Activated CD8-positive, alpha-beta memory T cell treated with anti-CD3 and anti-CD28 coated beads for 24 hours (primary cell): ENCODE results near the gene SAMD10.
A peak's percentile ranks its signal among the peaks of the same experiment; 100 is the strongest.

Source experiments
- DNase-seq: peaks from one replicate; pipeline ENCODE4 v3.0.0-alpha.2; 2020

The SAMD10 gene

DNA sequence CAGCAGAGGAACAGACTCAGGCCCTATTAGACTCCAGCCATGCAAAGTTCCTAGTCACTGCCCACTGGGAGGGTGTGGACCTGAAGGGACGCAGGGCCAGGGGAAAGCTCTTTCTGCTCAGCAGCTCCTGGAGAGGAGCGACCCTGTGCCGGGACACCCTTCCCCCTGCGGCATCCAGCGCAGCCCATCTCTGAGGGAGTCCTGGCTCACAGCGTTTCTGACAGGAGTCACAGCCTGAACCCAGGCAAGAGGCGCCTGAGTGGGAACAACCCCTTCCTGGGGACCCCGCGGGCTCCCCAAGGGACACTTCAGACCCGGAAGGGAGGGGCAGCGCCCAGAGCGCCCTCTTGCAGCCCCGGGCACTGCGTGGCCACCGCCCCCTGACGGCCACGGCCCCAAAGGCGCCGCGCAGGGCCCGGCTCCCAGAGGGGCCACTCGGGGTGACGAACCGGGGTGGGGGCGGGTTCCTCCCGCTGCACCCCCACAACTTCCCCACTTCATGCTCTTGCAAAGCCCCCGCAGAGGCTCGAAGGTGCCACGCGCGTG lies 24.1 kb downstream of the SAMD10 start:
- peak; percentile 84 for DNase-seq

DNA sequence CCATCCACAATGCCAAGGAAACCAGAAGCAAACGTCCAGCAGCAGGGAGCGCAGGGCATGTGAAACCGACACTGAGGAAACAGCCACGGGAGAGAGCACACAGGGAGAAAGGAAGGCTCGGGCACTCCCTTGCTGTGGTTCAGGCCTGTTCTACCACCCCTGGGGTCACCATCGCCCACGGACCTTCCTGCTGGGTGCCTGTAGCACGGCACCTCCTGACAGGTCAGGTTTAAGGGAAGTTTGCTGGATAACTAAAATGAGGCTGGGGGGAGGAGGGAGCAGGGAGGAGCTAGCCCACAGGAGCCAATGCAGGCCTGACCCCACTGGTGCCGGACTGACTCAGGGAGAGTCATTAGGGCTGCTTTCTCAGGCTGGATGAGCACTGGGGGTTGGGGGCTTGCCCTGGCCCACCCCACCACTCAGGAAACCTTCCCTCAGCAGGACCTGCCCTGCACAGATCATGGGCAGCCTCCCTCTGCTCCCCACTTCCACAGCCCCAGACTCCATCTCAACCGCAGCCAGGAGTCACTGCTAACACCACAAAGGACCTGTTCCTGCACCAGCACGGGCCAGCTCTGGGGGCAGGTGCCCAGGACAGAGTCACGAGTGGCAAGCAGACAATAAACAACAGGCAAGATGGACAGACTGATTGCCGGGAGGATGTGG lies 25.5 kb downstream of the SAMD10 start:
- no peak for DNase-seq

DNA sequence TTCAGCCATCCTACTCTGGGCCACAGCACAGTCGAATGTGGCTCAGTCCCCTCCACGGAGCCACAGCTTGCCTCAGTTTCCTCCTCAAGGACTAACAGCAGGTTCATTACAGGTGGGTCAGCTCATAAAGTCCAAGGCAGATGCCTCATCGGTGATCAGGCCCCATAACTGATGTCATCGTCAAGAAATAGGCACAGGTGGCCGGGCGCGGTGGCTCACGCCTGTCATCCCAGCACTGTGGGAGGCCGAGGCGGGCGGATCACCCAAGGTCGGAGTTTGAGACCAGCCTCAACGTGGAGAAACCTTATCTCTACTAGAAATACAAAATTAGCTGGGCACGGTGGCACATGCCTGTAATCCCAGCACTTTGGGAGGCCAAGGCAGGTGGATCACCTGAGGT lies 26.7 kb downstream of the SAMD10 start:
- no peak for DNase-seq

DNA sequence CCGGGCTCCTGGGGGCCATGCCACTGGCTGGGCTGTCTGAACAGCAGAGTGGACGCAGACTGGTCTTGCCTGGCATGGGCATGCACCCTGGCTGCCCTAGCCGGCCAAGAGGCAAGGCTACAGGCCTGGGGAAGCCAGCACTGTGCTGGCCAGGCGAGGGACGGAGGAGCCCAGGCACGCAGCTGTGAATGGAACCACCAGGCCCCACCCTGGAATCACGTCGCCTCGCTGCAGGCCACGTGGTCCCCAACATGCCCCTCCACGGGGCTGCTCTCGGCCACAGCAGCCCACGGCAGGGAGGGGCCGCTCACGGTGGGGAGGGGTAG lies 27.3 kb downstream of the SAMD10 start:
- no peak for DNase-seq

DNA sequence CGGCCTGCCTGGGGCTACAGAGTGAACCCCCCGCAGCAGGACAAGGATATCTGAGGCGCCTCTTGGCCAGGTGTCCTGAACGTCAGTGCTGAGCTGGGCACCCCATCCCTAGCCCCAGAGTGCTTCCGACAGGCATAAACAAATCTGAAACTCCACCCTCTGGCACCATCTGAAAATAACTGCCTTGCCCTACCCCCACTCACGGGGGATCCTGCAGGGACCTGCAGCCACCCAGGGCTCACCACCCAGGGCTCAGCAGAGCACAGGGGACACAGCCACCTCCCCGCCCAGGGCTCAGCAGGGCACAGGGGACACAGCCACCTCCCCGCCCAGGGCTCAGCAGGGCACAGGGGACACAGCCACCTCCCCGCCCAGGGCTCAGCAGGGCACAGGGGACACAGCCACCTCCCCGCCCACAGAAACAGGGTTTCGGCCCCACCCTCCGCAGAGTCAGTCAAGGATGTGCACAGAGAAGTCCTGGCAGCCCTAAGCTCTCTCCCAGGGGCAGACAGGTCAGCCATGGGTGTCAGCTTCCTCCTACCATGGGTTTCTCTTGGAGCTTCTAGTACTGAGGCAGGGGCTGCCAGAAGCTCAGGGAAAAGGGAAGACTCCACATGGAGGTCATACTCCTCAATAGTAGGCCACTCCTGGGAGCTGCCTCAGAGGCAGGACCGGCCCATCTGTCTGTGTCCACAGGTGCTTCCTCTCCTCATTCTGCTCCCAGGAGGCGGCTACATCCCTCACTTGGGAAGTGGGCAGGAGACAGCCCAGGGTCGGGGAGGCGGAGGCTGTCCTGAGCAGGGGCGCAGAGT lies 27.8 kb downstream of the SAMD10 start:
- no peak for DNase-seq

DNA sequence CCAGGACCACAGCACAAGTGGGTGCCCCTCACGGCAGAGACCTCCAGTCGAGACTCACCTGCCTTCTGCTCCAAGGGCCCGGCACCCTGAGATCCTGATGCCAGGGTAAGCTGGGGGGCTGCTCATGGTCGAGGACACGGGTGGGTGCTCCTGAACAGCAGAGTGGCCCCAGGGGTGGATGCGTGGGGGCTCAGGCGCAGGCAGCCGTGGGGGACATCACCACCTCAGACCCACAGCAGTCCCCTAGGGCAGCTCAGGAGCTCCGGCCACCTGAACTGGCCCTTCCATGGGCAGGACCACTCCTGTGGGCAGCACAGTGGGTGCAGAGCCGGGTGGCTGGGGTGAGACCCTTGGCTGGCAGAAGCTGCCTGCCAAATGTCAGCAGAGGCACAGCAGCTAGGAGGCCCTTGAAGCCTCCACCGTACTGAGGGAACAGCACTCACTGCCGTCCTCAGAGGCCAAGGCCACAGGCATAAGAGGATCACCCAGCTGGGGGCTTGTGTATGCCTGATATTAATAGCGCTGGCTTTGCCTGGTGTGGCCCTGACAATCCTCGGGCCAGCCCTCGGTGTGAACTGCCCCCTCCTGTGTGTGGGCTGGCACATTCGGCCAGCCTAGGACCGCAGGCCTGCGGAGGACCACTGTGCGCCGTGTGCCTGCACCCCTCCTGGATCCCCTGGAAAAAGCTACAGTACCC lies 28.6 kb downstream of the SAMD10 start:
- no peak for DNase-seq

DNA sequence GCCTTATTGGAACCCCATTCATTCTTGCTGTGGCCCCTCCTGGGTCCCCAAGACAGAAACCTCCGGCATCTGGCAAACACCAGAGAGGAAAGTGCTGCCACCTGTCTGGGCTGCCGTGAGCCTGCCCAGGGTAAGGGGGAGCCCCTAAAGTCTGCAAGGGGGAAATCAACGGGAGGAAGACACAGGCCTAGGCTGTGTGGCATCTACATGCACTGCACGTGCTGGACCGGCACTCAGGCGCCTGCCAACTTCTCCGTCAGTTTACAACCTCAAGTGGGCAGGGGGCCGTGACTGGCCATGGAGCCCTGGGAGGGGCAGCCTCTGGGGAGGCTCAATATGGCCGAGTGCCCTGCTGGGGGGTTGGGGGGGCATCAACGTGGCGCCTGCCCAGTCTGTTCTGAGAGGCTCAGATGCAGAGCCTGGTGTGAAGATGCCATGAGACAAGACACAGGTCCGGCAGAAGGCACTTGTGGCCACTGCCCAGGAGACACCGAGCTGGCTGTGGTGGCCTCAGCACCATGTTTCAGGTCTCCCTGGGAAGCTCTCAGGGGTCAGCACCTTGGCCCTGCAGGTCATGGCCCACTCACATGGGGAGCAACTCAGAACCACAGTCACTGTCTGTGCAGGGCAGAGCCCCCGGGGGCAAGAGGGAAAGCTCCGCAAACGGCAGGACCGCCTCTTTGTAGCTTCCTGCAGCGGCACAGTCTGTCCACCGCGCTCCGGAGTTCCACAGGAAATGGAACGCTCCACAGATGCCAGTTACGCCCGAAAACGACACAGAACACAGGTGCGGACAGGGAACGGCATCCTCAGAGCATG lies 31.6 kb downstream of the SAMD10 start:
- DNase-seq: no peak

DNA sequence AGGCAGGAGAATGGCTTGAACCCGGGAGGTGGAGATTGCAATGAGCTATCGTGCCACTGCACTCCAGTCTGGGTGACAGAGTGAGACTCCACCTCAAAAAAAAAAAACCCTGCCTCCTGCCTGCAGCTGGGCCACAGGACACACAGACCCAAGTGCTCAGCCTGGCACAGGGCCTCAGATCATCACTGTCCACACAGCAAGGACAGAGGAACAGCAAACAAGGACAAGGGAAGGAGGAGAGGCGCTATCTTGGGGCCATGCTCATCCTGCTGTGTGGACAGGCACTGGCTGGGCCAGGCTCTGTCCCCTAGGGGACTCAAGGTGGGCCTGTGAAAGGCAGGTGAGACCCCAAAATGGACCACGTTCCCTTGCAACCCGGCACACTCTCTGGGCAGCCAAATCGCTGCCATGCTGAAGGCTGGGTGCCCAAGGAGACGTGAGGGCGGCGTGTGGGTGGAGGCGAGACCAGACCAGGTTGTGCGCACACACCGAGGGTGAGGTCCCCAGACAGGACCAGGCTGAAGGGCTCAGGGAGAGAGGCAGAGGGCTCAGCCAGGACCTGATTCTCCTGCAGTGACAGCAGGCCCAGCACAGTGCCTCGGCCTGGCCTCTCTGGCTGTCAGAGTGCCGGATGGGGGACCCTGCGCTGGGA lies 32.3 kb downstream of the SAMD10 start:
- no peak for DNase-seq

DNA sequence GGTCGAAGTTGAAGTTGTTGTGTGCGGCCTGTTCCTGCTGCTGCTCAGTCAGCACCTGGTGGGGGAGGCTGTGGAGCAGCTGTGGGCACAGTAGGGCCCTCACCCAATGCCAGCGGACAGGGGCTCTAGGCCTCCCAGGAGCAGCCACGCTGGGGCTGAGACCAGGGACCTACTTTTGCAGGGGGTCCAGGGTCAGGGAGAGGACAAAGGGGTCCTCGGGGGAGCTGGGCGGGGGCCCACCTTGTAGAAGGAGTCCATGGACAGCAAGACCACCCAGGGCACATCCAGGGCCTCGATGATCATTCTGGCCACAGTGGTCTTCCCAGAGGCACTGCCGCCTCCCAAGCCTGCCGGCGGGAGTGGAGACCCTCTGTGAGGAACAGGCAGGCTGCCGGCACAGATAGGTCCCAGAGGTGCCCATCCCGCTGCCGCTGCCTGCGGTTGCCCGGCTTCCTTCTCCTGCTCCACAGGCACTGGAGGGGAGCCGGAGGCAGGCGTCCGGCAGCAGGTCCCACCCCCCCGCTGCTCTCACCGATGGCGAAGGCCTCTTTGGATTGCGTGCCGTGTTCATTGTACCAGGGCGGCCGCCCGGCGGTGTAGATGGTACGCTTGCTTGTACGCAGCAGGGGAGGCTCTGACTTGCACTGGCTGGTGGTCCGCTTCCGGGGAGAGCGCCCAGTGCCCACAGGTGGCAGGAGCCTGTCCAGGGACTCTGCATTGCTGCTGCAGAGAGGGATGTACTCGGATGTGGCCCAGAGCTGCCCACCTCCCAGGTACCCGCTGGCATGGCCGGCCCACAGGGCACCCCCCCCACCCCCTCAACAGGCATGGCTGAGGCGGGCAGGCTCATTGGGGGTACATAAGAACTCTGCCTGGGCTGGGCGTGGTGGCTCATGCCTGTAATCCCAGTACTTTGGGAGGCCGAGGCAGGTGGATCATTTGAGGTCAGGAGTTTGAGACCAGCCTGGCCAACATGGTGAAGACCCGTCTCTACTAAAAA lies 33.2 kb downstream of the SAMD10 start:
- DNase-seq: no peak

DNA sequence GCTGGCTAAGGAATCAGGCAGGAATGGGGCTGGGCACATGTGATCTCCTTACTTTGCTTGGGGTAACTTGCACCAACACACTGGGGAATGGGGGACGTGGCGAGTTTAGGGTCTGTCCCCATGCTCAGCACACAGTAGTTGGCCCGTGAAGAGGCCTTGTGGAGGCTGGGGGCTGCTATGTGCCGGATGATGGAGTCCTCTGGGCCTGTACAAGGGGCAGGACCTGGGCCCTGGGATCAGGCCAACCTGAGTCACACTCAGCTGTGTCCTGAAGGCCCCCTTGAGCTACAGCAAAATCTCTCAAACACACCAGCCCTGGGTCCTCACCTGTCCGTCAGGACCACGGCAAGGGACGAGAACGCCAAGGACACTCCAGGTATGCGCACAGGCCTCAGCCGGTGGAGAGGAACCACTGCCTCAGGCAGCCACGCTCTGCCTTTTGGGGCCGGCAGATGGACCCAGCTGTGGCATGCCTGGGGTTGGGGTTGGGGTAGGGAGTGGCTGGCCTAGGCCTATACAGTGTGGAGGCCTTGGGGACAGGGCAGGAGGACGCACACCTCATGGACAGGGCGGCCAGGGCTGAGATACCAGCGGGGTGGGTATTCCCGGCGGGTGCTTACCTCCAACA lies 34.3 kb downstream of the SAMD10 start:
- no peak for DNase-seq

DNA sequence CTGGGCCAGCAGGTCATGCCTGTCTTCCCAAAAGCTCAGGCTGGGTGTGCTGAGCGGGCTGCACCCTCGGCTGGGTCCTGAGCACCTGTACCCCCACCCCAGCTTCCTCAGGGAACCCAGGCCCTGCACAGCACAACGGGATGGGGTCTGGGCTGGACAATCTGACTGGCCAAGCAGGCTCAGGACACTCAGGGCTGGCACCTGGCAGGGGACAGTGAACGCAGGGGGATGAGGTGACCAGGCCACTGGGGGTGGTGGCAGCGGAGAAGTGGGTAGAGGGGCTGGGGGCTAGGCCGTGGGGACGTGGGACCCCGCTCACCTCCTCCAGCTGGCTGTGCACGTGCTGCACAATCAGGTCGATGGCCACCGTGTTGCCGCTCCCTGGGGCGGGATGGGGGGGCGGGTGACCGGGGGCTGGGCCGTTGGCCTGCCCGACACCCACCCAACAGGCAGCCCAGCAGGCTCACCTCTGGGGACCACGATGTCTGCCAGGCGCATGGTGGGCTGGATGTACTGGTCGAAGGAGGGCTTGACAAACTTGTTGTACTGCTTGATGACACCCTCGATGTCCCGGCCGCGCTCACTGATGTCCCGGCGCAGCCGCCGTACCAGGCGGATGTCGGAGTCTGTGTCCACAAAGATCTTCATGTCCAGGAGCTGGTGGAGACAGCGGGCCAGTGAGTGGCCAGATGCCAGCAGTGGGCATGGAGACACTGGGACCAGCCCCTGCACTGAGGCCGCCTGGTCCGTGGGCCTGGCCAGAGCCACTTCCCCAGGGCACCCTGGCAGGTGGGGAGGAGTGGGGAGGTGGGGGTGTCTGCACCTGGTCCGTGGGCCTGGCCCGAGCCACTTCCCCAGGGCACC lies 35.1 kb downstream of the SAMD10 start:
- no peak for DNase-seq

DNA sequence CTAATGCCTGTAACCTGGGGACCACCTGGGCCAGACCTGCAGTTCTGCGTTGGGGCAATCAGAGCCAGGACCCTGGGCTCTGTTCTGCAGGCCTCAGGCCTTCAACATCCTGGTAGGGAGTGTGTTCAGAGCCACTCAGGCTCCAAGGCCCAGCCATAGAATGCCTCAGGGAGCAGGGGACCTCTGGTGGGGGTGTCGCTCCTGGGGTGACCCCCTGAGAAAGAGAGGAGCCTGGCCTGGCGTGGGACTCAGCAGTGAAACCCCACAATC lies 35.7 kb downstream of the SAMD10 start:
- no peak for DNase-seq

DNA sequence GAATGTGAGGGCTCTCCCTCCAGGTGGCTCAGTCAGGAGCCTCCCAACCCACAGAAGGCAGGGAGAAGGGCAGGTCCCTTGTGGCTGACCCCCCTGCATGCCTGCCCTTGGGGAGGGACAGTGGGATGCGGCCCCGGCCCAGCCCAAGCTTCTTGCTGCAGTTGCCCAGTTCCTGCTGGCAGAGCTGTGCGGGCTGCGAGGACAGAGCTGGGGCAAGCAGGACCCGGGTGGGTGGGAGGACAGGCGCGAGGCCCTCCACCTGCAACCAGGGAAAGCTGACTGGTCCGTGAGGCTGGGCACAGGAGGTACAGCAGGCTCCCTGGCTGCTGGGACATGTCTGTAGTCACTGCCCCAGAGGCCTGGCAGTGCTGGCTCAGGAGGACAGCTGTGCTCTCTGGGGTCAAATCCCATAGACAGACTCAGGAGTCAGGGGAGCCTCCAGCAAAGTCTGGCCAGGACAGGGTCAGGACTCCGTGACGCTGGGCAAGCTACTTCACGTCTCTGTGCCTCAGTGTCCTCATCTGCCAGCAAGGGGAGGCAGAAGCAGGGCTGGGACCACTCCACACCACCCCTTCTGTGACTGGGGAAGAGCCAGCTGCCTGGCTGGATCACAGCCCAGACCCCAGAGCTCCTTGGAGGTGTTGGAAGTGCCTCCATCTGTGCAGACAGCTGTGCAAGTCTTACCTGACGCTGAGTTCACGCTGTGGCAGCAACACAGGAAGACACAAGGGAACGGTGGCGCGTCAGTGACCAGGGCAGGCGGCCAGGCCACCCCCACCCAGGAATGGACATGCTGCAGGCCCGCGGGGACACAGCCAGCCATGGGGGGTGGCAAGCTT lies 36.3 kb downstream of the SAMD10 start:
- DNase-seq: no peak

DNA sequence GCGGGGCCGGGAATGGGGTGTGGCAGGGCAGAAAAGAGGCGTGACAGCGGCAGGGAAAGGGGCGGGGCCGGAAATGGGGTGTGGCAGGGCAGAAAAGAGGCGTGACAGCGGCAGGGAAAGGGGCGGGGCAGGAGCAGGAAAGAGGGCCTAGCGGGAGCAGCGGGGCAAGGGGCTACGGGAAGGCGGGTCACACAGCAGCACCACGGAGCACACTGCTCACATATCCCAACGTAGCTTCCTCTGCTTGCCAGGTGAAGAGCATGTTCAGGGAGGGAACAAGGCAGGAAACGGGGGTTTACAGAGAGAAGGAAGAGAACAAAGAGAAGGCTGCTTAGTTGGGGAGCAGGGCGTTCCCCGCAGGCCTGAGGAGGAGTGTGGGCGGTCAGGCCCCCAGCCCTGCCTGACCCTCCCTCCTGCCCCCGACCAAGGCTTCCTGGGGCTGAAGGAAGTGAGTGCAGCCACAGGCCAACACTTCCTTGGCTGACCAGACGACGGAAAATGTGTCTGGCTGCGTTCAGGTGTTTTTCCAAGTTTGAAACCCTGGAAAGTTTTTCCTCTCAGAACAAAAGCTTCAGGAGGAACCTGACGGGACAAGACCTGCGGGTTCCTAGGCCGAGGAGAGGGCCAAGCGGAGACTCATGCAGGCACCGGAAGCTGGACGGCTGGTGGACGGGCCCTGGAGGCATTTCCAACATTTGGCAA lies 37.0 kb downstream of the SAMD10 start:
- DNase-seq: no peak

DNA sequence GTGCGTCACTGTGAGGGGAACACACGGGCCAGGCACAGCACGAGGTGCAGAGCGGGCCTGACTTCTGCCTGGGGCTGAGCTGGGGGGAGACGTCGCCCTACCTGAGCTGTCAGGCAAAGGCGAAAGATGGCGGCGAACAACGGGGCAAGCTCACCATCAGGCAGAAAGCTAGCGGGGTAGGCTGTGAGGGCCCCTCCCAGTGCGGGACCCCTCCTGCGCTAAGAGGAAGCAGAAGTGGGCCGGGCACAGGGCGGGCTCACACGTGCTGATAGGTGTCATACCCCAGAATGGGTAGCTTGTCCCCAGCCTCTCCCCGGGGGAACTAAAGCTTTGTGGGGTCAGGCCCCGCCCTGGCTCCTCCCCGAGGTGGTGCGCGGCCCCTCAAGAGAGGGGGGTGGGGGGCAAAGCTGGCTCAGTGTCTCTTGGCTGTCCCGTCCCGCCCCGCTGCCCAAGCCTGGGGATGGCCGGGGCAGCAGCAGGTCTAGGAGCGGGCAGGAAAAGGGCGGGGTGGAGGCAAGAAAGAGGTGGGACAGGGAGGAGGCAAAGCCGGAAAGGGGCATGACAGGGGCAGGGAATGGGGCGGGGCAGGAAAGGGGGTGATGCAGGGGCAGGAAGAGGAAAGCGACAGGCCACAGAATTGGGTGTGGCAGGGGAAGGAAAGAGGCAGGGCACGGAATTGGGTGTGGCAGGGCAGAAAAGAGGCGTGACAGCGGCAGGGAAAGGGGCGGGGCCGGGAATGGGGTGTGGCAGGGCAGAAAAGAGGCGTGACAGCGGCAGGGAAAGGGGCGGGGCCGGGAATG lies 38.0 kb downstream of the SAMD10 start:
- DNase-seq: peak; percentile 80

DNA sequence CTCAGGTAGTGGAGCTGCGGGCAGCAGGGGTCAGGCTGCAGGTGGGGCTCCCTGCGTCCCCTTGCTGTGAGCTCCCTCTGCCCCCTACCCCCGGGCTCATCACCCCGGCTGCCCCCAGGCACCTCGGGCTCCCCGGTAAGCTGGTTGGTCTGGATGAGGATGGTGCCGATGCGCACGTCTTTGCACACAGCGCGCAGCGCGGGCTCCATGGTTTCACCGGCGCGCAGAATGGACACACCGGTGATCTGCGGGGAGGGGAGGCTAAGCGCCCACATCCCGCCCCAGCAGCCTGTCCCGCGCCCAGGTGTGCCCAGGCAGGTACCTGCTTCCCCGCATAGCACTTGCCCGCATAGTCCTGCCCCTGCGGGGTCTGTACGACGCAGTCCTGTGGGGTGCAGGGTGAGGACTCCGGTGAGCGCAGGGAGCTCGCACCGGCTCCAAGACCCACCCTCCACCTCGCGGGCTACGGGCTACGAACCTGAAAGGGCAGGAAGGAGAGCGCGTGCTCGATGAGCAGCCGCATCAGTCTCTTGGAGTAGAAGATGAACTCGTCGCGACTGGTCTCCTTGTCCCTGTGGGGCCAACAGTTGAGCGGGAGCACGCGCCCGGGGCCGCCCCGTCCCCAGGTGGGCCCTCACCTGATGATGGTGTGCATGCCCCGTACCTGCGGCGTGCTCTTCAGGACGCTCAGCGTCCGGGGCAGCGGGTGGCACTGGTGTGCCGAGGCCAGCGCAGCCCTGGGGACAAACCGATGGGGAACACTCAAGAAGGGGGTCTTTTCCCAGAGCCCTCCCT lies 38.8 kb downstream of the SAMD10 start:
- DNase-seq: no peak

DNA sequence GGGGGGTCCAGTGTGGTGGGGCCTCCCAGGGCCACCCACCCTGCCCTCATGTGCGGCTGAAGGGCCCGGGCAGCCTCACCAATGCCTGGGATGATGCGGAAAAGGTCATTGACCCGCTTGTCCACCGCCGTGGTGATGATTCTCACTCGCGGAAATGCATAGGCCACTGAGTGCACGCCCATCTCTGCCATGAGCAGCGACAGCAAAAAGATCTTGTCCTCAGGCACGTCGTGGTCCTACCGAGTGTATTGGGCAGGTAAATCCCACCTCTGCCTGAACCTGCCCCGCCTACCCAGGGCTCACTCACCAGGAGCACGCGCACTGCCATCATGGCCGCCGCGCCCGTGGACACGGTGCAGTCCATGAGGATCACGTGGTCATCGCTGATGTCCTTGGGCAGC lies 39.4 kb downstream of the SAMD10 start:
- no peak for DNase-seq
